GM23248 (cell line): ENCODE data around the gene TTK. TPM values are rescaled to one million over a fixed set of nuclear protein-coding genes. Genes with fewer than 3 reads are reported as not detected.

Source experiments
- DNase-seq: peaks from one replicate; pipeline ENCODE4 v3.0.0-alpha.2; 2015
- H2AFZ ChIP-seq: fragments of 200-600 bp; sonication (generic); 2 replicates; pipeline ENCODE4 v1.6.1; 2016; ENCODE audit warnings: antibody characterized with exemption
- H3F3A ChIP-seq: fragments of 200-600 bp; sonication (generic); 2 replicates; pipeline ENCODE4 v1.6.1; 2016; ENCODE audit warnings: mild to moderate bottlenecking, antibody characterized with exemption, mixed run types; ENCODE audit not compliant: insufficient read depth
- H3K27ac ChIP-seq: fragments of 200-600 bp; sonication (generic); 2 replicates; pipeline ENCODE4 v1.5.1; 2016; ENCODE audit warnings: mild to moderate bottlenecking
- H3K27me3 ChIP-seq: fragments of 200-600 bp; sonication (generic); replicated peaks from 2 replicates; pipeline ENCODE4 v1.6.1; 2016; ENCODE audit warnings: mild to moderate bottlenecking; ENCODE audit not compliant: insufficient read depth
- H3K36me3 ChIP-seq: fragments of 200-600 bp; sonication (generic); 2 replicates; pipeline ENCODE4 v1.6.1; 2016; ENCODE audit warnings: low read depth, mild to moderate bottlenecking
- H3K4me1 ChIP-seq: fragments of 200-600 bp; sonication (generic); 2 replicates; pipeline ENCODE4 v1.6.1; 2016; ENCODE audit warnings: mild to moderate bottlenecking; ENCODE audit not compliant: insufficient read depth
- H3K4me2 ChIP-seq: fragments of 200-600 bp; sonication (generic); one replicate; pipeline ENCODE4 v1.6.1; 2016; ENCODE audit warnings: mild to moderate bottlenecking; ENCODE audit not compliant: unreplicated experiment
- H3K4me3 ChIP-seq: fragments of 200-600 bp; sonication (generic); 2 replicates; pipeline ENCODE4 v1.5.1; 2016; ENCODE audit warnings: mild to moderate bottlenecking
- H3K79me2 ChIP-seq: fragments of 200-600 bp; sonication (generic); 2 replicates; pipeline ENCODE4 v1.6.1; 2016; ENCODE audit warnings: mild to moderate bottlenecking; ENCODE audit not compliant: insufficient read depth
- H3K9ac ChIP-seq: fragments of 200-600 bp; sonication (generic); 2 replicates; pipeline ENCODE4 v1.6.1; 2016; ENCODE audit warnings: mild to moderate bottlenecking
- H3K9me2 ChIP-seq: fragments of 200-600 bp; sonication (generic); 2 replicates; pipeline ENCODE4 v1.6.1; 2016; ENCODE audit warnings: mixed run types, mild to moderate bottlenecking, moderate library complexity; ENCODE audit not compliant: insufficient read depth
- H3K9me3 ChIP-seq: fragments of 200-600 bp; sonication (generic); one replicate; pipeline ENCODE4 v1.6.1; 2017; ENCODE audit warnings: low read depth
- H4K20me1 ChIP-seq: fragments of 200-600 bp; sonication (generic); 2 replicates; pipeline ENCODE4 v1.6.0; 2016; ENCODE audit not compliant: insufficient read depth
- EZH2 ChIP-seq: fragments of 200-600 bp; sonication (generic); IDR thresholded peaks from 2 replicates; pipeline ENCODE4 v1.6.1; 2018; ENCODE audit warnings: antibody characterized with exemption, mild to moderate bottlenecking; ENCODE audit not compliant: insufficient read depth, poor library complexity, severe bottlenecking
- EZH2phosphoT487 ChIP-seq: fragments of 200-600 bp; sonication (generic); IDR thresholded peaks from 2 replicates; pipeline ENCODE4 v1.6.1; 2018; ENCODE audit warnings: antibody characterized with exemption, moderate library complexity, mild to moderate bottlenecking, low read depth; ENCODE audit not compliant: insufficient read depth
- WGBS, 2 experiments: methylation state at CpG; one replicate each; pipeline ENCODE4 v1.1.6; 2015 to 2017; ENCODE audit warnings: low lambda C conversion rate in 2 of 2, low coverage in 1 of 2; ENCODE audit errors: missing lambda C conversion rate in 2 of 2; 5-methylcytosine and 5-hydroxymethylcytosine counted together
- in situ Hi-C: fragments of 300-500 bp; cut with MboI; formaldehyde crosslinking; loops from 2 replicates; pipeline ENCODE4 v1.15.0; 2020
- polyA plus RNA-seq: library from polyadenylated mRNA; unstranded; fragments of >200 nt; fragmentation: Nextera tagmentation; extraction: Ambion mirVana; gene quantifications from 2 replicates; pipeline ENCODE4 v1.2.1, GENCODE V29; 2016
- total RNA-seq: library from RNA; depleted of rRNA; stranded (reverse); fragments of >200 nt; shearing (Covaris generic); gene quantifications from 2 replicates; pipeline ENCODE4 v1.2.3, GENCODE V29; 2014

TTK gene
- total and polyA plus RNA-seq, 2 experiments from 2014 or later = 8.7 to 12.0 TPM

GRCh38 chr6:80010288-80010687 lies 5.8 kb downstream of the TTK start:
- no peaks in the 10 kb centered on the region for H3K9me2 ChIP-seq
- H3K9me3 ChIP-seq = no peaks in the 10 kb centered on the region
- no peak overlapping the region for H3K9ac ChIP-seq
- H4K20me1 ChIP-seq = no peaks in the 10 kb centered on the region
- peak overlapping the region; percentile 32; the same call in 1 of the 2 replicates for H2AFZ ChIP-seq
- H3K27ac ChIP-seq = no peak overlapping the region
- no peak for DNase-seq
- H3K4me3 ChIP-seq = no peak overlapping the region
- in situ Hi-C loops = no loop called here
- TF ChIP-seq EZH2 (no peak), EZH2phosphoT487 (no peak)
- no peaks in the 10 kb centered on the region; the same call in 1 of the 2 replicates for H3K4me1 ChIP-seq
- 98 to 100% methylated on average over 2 of the region's 2 CpGs for WGBS, 2 experiments
- no peaks in the 10 kb centered on the region; the same call in 1 of the 2 replicates for H3K36me3 ChIP-seq
- H3F3A ChIP-seq = no peaks in the 10 kb centered on the region
- H3K27me3 ChIP-seq = no peaks in the 10 kb centered on the region
- H3K79me2 ChIP-seq = peaks cover 20% of the 10 kb centered on the region
- H3K4me2 ChIP-seq = no peak overlapping the region

DNA sequence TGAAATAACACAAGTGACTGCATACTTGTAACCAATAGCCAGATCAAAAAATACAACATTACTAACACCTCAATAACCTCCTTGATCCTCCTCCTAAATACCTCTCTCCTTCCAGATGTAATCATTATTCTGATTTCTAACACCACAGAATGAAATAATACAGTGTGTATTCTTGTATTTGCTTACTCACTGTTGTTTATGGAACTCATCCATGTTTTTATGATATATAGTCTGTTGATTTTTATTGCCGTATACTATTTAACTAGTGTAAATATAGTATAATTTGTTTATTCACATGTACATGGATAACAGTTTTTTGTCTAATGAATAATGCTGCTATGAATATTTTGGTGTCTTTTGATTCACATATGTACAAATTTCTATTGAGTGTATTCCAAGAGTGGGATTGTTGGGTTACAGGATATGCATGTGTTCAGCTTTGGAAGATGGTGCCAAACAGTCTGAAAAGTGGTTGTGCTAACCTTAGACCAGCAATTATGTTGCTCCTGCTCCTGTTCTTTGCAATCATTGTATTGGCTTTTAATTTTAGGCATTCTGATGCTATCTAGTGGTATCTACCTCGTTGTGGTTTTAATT lies 11.5 kb downstream of the TTK start:
- H3K9me2 ChIP-seq = no peaks in the 10 kb centered on the region
- no peaks in the 10 kb centered on the region for H3F3A ChIP-seq
- no peaks in the 10 kb centered on the region for H3K4me1 ChIP-seq
- H3K4me2 ChIP-seq = no peak overlapping the region
- no peaks in the 10 kb centered on the region for H3K27me3 ChIP-seq
- no peak overlapping the region for H3K4me3 ChIP-seq
- no peaks in the 10 kb centered on the region for H3K9me3 ChIP-seq
- WGBS, 2 experiments = 95 to 100% methylated on average over 2 of the region's 2 CpGs
- no peak for DNase-seq
- no peak overlapping the region for H3K9ac ChIP-seq
- no peak for TF ChIP-seq EZH2
- TF ChIP-seq EZH2phosphoT487 = no peak
- no peaks in the 10 kb centered on the region for H3K79me2 ChIP-seq
- in situ Hi-C loops = no loop called here
- H3K27ac ChIP-seq = no peak overlapping the region
- H2AFZ ChIP-seq = peak overlapping the region; percentile 42; the same call in 1 of the 2 replicates
- H3K36me3 ChIP-seq = no peaks in the 10 kb centered on the region; the same call in 1 of the 2 replicates
- H4K20me1 ChIP-seq = no peaks in the 10 kb centered on the region

GRCh38 chr6:80020381-80021120 lies 16.1 kb downstream of the TTK start:
- H3K79me2 ChIP-seq = no peaks in the 10 kb centered on the region
- no peaks in the 10 kb centered on the region for H3K9me2 ChIP-seq
- H3K36me3 ChIP-seq = no peaks in the 10 kb centered on the region; the same call in 1 of the 2 replicates
- peak overlapping the region; percentile 20 for H2AFZ ChIP-seq
- H3K27ac ChIP-seq = no peak overlapping the region
- no peaks in the 10 kb centered on the region for H3K9me3 ChIP-seq
- H3F3A ChIP-seq = no peaks in the 10 kb centered on the region
- no peak for DNase-seq
- WGBS, 2 experiments = 73 to 82% methylated on average over 7 of the region's 7 CpGs
- no peaks in the 10 kb centered on the region for H3K27me3 ChIP-seq
- in situ Hi-C loops = no loop called here
- no peak overlapping the region for H3K4me2 ChIP-seq
- H3K4me1 ChIP-seq = peaks cover 8% of the 10 kb centered on the region; the same call in 1 of the 2 replicates
- no peak overlapping the region for H3K4me3 ChIP-seq
- H4K20me1 ChIP-seq = no peaks in the 10 kb centered on the region
- TF ChIP-seq EZH2phosphoT487 (no peak), EZH2 (no peak)
- no peak overlapping the region for H3K9ac ChIP-seq

DNA sequence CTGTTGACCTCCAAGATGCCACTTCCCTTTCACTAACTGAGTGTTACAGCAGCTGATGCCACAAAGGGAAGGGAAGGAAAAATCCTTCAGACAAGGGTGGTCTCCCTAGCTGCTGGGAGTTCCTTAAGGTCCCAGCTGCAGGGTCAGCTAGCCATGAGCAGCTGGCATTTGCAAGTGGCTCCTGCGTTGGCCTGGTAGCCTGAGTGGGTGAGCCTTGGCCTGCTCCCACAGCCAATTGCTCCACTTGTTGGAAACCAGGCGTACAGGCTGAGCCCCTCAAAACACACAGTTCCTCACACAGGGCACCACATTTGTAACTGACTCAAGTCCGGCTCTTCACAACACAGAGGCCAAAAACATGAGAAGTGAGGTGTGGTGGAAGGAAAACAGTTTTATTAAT lies 16.7 kb downstream of the TTK start:
- peak overlapping the region; percentile 20; the same call in 1 of the 2 replicates for H2AFZ ChIP-seq
- H3K9ac ChIP-seq = no peak overlapping the region
- WGBS, 2 experiments = 86 to 96% methylated on average over 3 of the region's 3 CpGs
- no peak overlapping the region for H3K27ac ChIP-seq
- H3K36me3 ChIP-seq = no peaks in the 10 kb centered on the region; the same call in 1 of the 2 replicates
- peaks cover 8% of the 10 kb centered on the region; the same call in 1 of the 2 replicates for H3K4me1 ChIP-seq
- H3K4me2 ChIP-seq = no peak overlapping the region
- TF ChIP-seq EZH2 (no peak), EZH2phosphoT487 (no peak)
- H3K9me2 ChIP-seq = no peaks in the 10 kb centered on the region
- DNase-seq = no peak
- no peaks in the 10 kb centered on the region for H3K27me3 ChIP-seq
- in situ Hi-C loops = no loop called here
- no peaks in the 10 kb centered on the region for H3K9me3 ChIP-seq
- H4K20me1 ChIP-seq = no peaks in the 10 kb centered on the region
- H3K79me2 ChIP-seq = no peaks in the 10 kb centered on the region
- H3K4me3 ChIP-seq = no peak overlapping the region
- no peaks in the 10 kb centered on the region for H3F3A ChIP-seq
